AG04450 (cell line): ENCODE results near the gene PLEKHS1. TPM values are rescaled to one million over a fixed set of nuclear protein-coding genes. Genes with fewer than 3 reads are reported as not detected.
A peak's percentile ranks its signal among the peaks of the same experiment; 100 is the strongest.

Experiments
- CTCF ChIA-PET: fragments of 300-600, 350-600 bp; formaldehyde crosslinking; extraction: SDS; loops from one replicate; lab custom pipeline; 2022; ENCODE audit warnings: antibody characterized with exemption, inconsistent platforms; lab: Charles Lee
- POLR2A ChIA-PET: fragments of 350-600 bp; formaldehyde crosslinking; extraction: SDS; loops from one replicate; lab custom pipeline; 2021; ENCODE audit warnings: antibody characterized with exemption, inconsistent platforms; lab: Yijun Ruan, JAX
- DNase-seq: peaks from one replicate; pipeline ENCODE4 v3.0.0-alpha.2; 2011; ENCODE audit warnings: low read depth, low spot score
- H3K27ac ChIP-seq: one replicate; pipeline ENCODE4 v1.5.1; 2012; ENCODE audit warnings: low read depth, low read length, control low read depth
- H3K27me3 ChIP-seq: one replicate; pipeline ENCODE4 v1.6.0; 2012; ENCODE audit warnings: low read length; ENCODE audit not compliant: control insufficient read depth, insufficient read depth
- H3K4me3 ChIP-seq: 2 replicates; pipeline ENCODE4 v1.5.1; 2011; ENCODE audit warnings: mild to moderate bottlenecking, low read depth, low read length, control low read depth
- H3K9me3 ChIP-seq: 2 replicates; pipeline ENCODE4 v1.5.1; 2012; ENCODE audit warnings: low read length; ENCODE audit not compliant: control insufficient read depth, insufficient read depth
- polyA plus RNA-seq: library from polyadenylated mRNA; depleted of rRNA; stranded (reverse); fragments of >200 nt; gene quantifications from 2 replicates; pipeline ENCODE4 v1.2.3, GENCODE V29; 2011
- TF ChIP-seq, protein P1 (sequence below): IDR thresholded peaks from 2 replicates; pipeline ENCODE4 v1.5.1; 2011; ENCODE audit warnings: low read depth, low read length, control low read depth, inconsistent platforms

The PLEKHS1 gene
- polyA plus RNA-seq, 1 experiment, result not detected

DNA sequence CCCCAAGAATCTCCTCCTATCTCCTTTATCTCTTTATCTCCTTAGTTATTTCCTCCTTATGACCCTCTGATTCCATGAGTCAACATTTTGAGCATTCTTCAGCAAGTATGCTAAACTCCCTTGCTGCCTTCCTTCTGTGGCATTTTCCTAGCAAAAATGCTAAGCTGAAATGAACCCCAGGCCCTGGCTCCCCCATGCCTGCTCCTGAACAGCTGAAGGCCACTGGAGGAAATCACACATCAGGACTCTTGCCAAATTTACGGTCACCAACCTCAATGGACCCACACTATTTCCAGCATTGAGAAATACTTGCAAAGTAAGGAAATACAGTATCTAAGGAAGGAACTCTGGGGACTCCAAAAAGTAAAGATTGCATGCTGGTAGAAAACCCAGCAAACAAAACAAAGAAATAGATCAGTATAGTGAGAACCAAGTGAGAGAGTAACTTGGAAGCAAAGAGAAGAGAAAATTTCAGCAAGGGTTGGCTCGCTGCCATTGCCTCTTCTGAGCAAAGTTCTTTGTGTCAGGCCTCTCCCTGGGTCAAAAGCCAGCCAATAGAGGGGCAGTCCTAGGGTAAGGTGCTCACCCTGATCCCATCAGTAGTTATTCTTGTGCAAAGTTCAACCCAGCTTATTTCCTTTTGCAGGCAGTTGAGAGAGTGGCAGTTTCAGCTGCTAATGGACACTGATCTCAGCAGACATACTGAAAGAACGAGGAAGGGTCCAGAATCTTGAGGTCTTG is 5.1 kb upstream of the PLEKHS1 start:
- TF ChIP-seq, protein P1, sequence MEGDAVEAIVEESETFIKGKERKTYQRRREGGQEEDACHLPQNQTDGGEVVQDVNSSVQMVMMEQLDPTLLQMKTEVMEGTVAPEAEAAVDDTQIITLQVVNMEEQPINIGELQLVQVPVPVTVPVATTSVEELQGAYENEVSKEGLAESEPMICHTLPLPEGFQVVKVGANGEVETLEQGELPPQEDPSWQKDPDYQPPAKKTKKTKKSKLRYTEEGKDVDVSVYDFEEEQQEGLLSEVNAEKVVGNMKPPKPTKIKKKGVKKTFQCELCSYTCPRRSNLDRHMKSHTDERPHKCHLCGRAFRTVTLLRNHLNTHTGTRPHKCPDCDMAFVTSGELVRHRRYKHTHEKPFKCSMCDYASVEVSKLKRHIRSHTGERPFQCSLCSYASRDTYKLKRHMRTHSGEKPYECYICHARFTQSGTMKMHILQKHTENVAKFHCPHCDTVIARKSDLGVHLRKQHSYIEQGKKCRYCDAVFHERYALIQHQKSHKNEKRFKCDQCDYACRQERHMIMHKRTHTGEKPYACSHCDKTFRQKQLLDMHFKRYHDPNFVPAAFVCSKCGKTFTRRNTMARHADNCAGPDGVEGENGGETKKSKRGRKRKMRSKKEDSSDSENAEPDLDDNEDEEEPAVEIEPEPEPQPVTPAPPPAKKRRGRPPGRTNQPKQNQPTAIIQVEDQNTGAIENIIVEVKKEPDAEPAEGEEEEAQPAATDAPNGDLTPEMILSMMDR, result no peak
- ChIA-PET POLR2A (no interaction called here), CTCF (no interaction called here)
- Histone ChIP-seq H3K27me3 (peaks cover 2% of the 10 kb centered on the region), H3K27ac (no peak overlapping the region), H3K9me3 (no peaks in the 10 kb centered on the region), H3K4me3 (no peak overlapping the region)
- DNase-seq, result no peak

DNA sequence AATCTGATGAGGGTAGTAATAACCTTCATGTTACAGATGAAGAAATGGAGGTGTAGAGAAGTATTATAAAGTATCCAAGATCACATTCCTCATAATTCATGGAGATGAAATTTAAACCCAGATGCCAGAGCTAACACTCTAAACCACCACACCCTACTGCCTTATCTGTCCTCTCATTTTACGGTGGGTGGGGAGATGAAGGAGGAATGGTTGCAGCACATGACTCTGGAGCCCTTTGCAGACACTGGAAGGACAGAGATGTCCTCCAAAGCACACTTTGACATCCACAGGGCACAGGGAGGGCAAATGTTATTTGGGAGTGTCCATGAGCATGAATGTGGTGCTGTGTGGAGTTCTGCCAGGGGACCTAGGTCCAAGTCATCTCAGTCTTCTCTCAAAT is 1.1 kb downstream of the PLEKHS1 start:
- H3K9me3 ChIP-seq, result no peaks in the 10 kb centered on the region
- TF ChIP-seq, protein P1, result no peak
- peaks cover 2% of the 10 kb centered on the region for H3K27me3 ChIP-seq
- POLR2A ChIA-PET, result no interaction called here
- H3K4me3 ChIP-seq, result no peak overlapping the region
- DNase-seq, result no peak
- CTCF ChIA-PET, result no interaction called here
- H3K27ac ChIP-seq, result no peak overlapping the region

DNA sequence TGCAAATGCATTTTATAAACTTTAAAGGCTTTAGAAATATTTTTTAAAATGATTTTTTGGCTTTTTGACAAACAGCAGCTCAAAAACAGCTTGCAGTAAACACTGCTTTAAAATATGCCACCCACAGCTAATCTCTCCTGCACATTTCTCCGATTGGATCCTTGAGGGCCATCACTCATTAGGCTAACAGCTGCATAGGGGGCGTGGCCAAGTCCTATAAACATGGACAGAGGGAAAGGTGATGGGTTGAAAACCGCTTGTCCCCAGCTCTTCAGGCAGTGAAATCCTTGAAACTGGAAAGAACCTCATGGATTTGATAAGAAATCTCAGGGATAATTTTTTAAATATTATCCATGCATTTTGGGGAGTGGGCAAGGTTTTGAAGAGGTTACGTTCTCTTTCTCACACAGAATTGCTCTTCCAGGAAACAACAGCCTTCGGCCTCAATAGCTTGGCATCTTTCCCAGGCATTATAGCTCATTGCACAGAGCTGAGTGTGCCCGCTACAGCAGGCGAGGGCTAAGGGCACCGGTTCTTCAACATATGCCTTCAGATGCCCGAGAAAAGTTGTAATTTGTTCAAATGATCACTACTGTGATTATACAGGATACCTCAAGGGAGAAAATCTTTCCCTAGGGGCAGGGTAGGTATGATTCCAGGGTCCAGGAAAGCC is 1.7 kb downstream of the PLEKHS1 start:
- Histone ChIP-seq H3K27me3 (peaks cover 2% of the 10 kb centered on the region), H3K9me3 (no peaks in the 10 kb centered on the region), H3K4me3 (no peak overlapping the region), H3K27ac (no peak overlapping the region)
- DNase-seq, result peak; percentile 2
- TF ChIP-seq, protein P1, result no peak
- POLR2A ChIA-PET, result interaction anchor here (0.6 kb wide), 1 partner anchor 25 kb away, joined by 3 read pairs; no protein-coding TSS in a partner anchor
- CTCF ChIA-PET, result no interaction called here

DNA sequence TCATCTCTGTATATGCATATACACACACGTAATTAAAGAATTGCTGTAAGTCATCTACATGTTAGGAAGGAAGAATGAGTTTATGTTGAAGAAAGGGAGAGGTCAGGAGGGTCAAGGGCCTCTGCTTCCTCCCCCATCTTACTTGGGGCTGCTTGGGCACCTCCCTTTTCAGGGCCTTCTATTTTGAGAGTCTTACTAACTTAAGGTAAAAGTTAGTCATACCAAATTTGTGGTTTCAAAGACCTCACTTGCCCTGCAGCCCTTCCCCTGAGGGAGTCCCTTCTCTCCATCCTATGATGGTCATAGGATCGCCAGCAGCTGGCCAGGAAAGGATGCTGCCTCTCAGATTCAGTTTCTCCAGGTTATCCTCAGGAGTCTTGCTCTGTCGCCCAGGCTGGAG is 2.6 kb downstream of the PLEKHS1 start:
- TF ChIP-seq, protein P1, result no peak
- no peaks in the 10 kb centered on the region for H3K9me3 ChIP-seq
- ChIA-PET CTCF (no interaction called here), POLR2A (interaction anchor here (0.6 kb wide), 1 partner anchor 26 kb away, joined by 3 read pairs; no protein-coding TSS in a partner anchor)
- no peak for DNase-seq
- peaks cover 2% of the 10 kb centered on the region for H3K27me3 ChIP-seq
- no peak overlapping the region for H3K27ac ChIP-seq
- no peak overlapping the region for H3K4me3 ChIP-seq

DNA sequence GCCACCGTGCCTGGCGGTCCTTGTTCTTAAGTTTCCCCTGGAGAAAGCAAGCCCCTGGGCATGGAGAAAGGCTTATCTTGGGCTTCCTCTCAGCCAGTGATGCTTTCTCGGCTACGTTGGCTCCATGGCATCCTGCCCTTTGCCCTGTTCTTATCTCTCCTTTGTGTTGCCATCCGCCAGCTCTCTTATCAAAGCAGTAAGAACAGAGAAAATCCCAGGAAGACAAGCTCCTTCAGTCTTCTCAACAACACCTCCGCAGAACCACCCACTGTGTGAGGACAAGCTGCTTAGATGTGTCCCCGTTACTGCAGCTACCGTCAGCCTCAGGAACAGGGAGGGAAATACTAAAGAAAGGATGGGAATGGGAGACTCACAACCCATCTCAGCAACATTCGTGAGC is 3.3 kb downstream of the PLEKHS1 start:
- no peaks in the 10 kb centered on the region for H3K9me3 ChIP-seq
- H3K27me3 ChIP-seq, result peaks cover 2% of the 10 kb centered on the region
- H3K27ac ChIP-seq, result no peak overlapping the region
- no peak for DNase-seq
- TF ChIP-seq, protein P1, result no peak
- ChIA-PET CTCF (no interaction called here), POLR2A (no interaction called here)
- no peak overlapping the region for H3K4me3 ChIP-seq
